HAP-1 (cell line): ENCODE results near the gene RFESD.
A peak's percentile ranks its signal among the peaks of the same experiment; 100 is the strongest.
"Not testable (repeated sequence)": the region's sequence is repeated elsewhere in the genome, so short reads cannot be mapped to it uniquely, and the experiment has no call there.

Experiments
- DNase-seq, 2 experiments: peaks; one replicate each; pipeline ENCODE4 v3.0.0-alpha.2; 2016 to 2020; ENCODE audit warnings: low spot score in 2 of 2
- H3K27me3 ChIP-seq: fragments of 250-450 bp; sonication (Bioruptor Pico); 2 replicates; pipeline ENCODE4 v1.5.1; 2020; ENCODE audit warnings: low read depth, mild to moderate bottlenecking, moderate library complexity
- H3K36me3 ChIP-seq: fragments of 250-450 bp; sonication (Bioruptor Pico); replicated peaks from 2 replicates; pipeline ENCODE4 v1.5.1; 2020; ENCODE audit warnings: mild to moderate bottlenecking
- H3K4me1 ChIP-seq: fragments of 250-450 bp; sonication (Bioruptor Pico); 2 replicates; pipeline ENCODE4 v1.5.1; 2020; ENCODE audit warnings: mild to moderate bottlenecking
- H3K4me3 ChIP-seq: fragments of 250-450 bp; sonication (Bioruptor Pico); 2 replicates; pipeline ENCODE4 v1.5.1; 2020; ENCODE audit warnings: mild to moderate bottlenecking, moderate library complexity
- H3K9me3 ChIP-seq: fragments of 250-450 bp; sonication (Bioruptor Pico); 2 replicates; pipeline ENCODE4 v1.5.1; 2020; ENCODE audit warnings: mild to moderate bottlenecking, moderate library complexity
- in situ Hi-C: fragments of 300-500 bp; cut with MboI; formaldehyde crosslinking; loops from 3 replicates; pipeline ENCODE4 v1.14.3; 2020; ENCODE audit warnings: low sequenced_read_pairs, inconsistent platforms, mixed read lengths

The RFESD gene

GRCh38 chr5:95634081-95634480, 12.5 kb upstream of the RFESD start:
- Histone ChIP-seq H3K9me3 (no peaks in the 10 kb centered on the region), H3K4me1 (no peaks in the 10 kb centered on the region), H3K36me3 (no peaks in the 10 kb centered on the region), H3K4me3 (no peak overlapping the region), H3K27me3 (peaks cover 3% of the 10 kb centered on the region; the same call in 1 of the 2 replicates)
- no peak for DNase-seq
- in situ Hi-C loops = loop anchor here (10.0 kb wide), 1 partner anchor 211 kb away; no protein-coding TSS in a partner anchor

- Histone ChIP-seq H3K36me3 (no peaks in the 10 kb centered on the region), H3K9me3 (no peaks in the 10 kb centered on the region), H3K4me1 (no peaks in the 10 kb centered on the region), H3K4me3 (no peak overlapping the region), H3K27me3 (peaks cover 6% of the 10 kb centered on the region; the same call in 1 of the 2 replicates)
- no peak for DNase-seq
- in situ Hi-C loops = loop anchor here (10.0 kb wide), 1 partner anchor 206 kb away; no protein-coding TSS in a partner anchor
These were observed 7.9 kb upstream of the RFESD start for GRCh38 chr5:95638632-95639031.

GRCh38 chr5:95641741-95642220, 4.8 kb upstream of the RFESD start:
- Histone ChIP-seq H3K4me1 (no peaks in the 10 kb centered on the region), H3K9me3 (no peaks in the 10 kb centered on the region), H3K4me3 (no peak overlapping the region), H3K27me3 (peaks cover 6% of the 10 kb centered on the region; the same call in 1 of the 2 replicates), H3K36me3 (no peaks in the 10 kb centered on the region)
- no peak for DNase-seq
- in situ Hi-C loops = no loop called here

- Histone ChIP-seq H3K27me3 (peaks cover 6% of the 10 kb centered on the region; the same call in 1 of the 2 replicates), H3K4me1 (peaks cover 10% of the 10 kb centered on the region), H3K9me3 (no peaks in the 10 kb centered on the region), H3K36me3 (no peaks in the 10 kb centered on the region), H3K4me3 (no peak overlapping the region)
- in situ Hi-C loops = no loop called here
- no peak for DNase-seq
These were observed 3.4 kb upstream of the RFESD start for GRCh38 chr5:95643152-95643551.

GRCh38 chr5:95644351-95645042, 2.1 kb upstream of the RFESD start:
- Histone ChIP-seq H3K36me3 (no peaks in the 10 kb centered on the region), H3K4me3 (no peak overlapping the region), H3K4me1 (peaks cover 12% of the 10 kb centered on the region), H3K27me3 (0 out of 2 replicates have a peak, but pooled peaks cover 2% of the 10 kb centered on the region), H3K9me3 (no peaks in the 10 kb centered on the region)
- in situ Hi-C loops = no loop called here
- DNase-seq = peak; percentile 37 to 58

- H3K36me3 ChIP-seq, in situ Hi-C loops: not testable (repeated sequence)
These were observed 380 bp upstream of the RFESD start for GRCh38 chr5:95646226-95646568.

GRCh38 chr5:95647886-95648860, 1.6 kb downstream of the RFESD start:
- no peak for DNase-seq
- in situ Hi-C loops = no loop called here
- Histone ChIP-seq H3K4me3 (no peak overlapping the region), H3K27me3 (no peaks in the 10 kb centered on the region), H3K9me3 (no peaks in the 10 kb centered on the region), H3K4me1 (peaks cover 12% of the 10 kb centered on the region), H3K36me3 (no peaks in the 10 kb centered on the region)

More at GRCh38 chr5:95646226-95646568, 380 bp upstream of the RFESD start:
- H3K4me1 ChIP-seq = peaks cover 12% of the 10 kb centered on the region
- not testable (repeated sequence) for H3K9me3 ChIP-seq, H3K27me3 ChIP-seq, H3K4me3 ChIP-seq, DNase-seq

GRCh38 chr5:95649274-95649673, 2.7 kb downstream of the RFESD start:
- Histone ChIP-seq H3K4me1 (peaks cover 12% of the 10 kb centered on the region), H3K27me3 (no peaks in the 10 kb centered on the region), H3K36me3 (no peaks in the 10 kb centered on the region), H3K9me3 (no peaks in the 10 kb centered on the region), H3K4me3 (no peak overlapping the region)
- no peak for DNase-seq
- in situ Hi-C loops = no loop called here

GRCh38 chr5:95649842-95650620, 3.5 kb downstream of the RFESD start:
- H3K36me3 ChIP-seq = no peaks in the 10 kb centered on the region
- no peak for DNase-seq
- H3K9me3 ChIP-seq = no peaks in the 10 kb centered on the region
- no peaks in the 10 kb centered on the region for H3K27me3 ChIP-seq
- no peak overlapping the region for H3K4me3 ChIP-seq
- in situ Hi-C loops = no loop called here
- H3K4me1 ChIP-seq = peaks cover 12% of the 10 kb centered on the region

GRCh38 chr5:95652849-95653248, 6.3 kb downstream of the RFESD start:
- in situ Hi-C loops = no loop called here
- no peak overlapping the region for H3K4me3 ChIP-seq
- peaks cover 5% of the 10 kb centered on the region for H3K4me1 ChIP-seq
- H3K36me3 ChIP-seq = no peaks in the 10 kb centered on the region
- H3K9me3 ChIP-seq = no peaks in the 10 kb centered on the region
- no peaks in the 10 kb centered on the region for H3K27me3 ChIP-seq
- DNase-seq = no peak

- H3K27me3 ChIP-seq = no peaks in the 10 kb centered on the region
- no peaks in the 10 kb centered on the region for H3K4me1 ChIP-seq
- H3K9me3 ChIP-seq = no peaks in the 10 kb centered on the region
- DNase-seq = no peak
- no peaks in the 10 kb centered on the region for H3K36me3 ChIP-seq
- in situ Hi-C loops = no loop called here
- no peak overlapping the region for H3K4me3 ChIP-seq
These were observed 7.6 kb downstream of the RFESD start for GRCh38 chr5:95654196-95654595.

GRCh38 chr5:95655575-95655974, 9.0 kb downstream of the RFESD start:
- in situ Hi-C loops = no loop called here
- Histone ChIP-seq H3K4me3 (no peak overlapping the region), H3K9me3 (no peaks in the 10 kb centered on the region), H3K36me3 (no peaks in the 10 kb centered on the region), H3K4me1 (peaks cover 8% of the 10 kb centered on the region), H3K27me3 (no peaks in the 10 kb centered on the region)
- no peak for DNase-seq

GRCh38 chr5:95660060-95660459, 13.5 kb downstream of the RFESD start:
- DNase-seq = peak in 1 of 2 experiments; percentile 17
- Histone ChIP-seq H3K9me3 (no peaks in the 10 kb centered on the region), H3K4me1 (peaks cover 8% of the 10 kb centered on the region), H3K36me3 (no peaks in the 10 kb centered on the region), H3K27me3 (no peaks in the 10 kb centered on the region), H3K4me3 (no peak overlapping the region)
- in situ Hi-C loops = no loop called here
